ENCODE measurements around the gene AGO3.

AGO3 gene

DNA sequence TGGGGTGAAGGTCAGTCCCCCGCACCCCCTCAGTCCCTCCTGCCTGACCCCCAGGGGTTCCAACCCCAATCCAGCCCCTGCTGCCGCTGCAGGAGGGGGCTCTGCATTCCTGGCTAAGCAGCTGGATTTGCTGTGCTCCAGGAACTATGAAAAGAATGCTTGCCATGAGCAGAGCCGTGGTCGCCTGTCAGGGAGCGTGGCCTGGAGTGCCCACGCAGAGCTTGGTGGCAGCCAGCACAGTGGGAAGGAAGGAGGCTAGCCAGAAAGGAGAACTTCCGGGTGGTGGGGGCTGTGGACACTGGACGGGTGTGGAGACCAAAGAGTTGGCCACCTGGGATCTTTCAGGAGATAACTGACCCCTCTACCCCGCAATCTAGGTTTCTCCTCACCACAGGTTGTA, 188.6 kb downstream of the AGO3 start:
- no peak overlapping the region for H3K27ac ChIP-seq
- TF ChIP-seq, protein P1, sequence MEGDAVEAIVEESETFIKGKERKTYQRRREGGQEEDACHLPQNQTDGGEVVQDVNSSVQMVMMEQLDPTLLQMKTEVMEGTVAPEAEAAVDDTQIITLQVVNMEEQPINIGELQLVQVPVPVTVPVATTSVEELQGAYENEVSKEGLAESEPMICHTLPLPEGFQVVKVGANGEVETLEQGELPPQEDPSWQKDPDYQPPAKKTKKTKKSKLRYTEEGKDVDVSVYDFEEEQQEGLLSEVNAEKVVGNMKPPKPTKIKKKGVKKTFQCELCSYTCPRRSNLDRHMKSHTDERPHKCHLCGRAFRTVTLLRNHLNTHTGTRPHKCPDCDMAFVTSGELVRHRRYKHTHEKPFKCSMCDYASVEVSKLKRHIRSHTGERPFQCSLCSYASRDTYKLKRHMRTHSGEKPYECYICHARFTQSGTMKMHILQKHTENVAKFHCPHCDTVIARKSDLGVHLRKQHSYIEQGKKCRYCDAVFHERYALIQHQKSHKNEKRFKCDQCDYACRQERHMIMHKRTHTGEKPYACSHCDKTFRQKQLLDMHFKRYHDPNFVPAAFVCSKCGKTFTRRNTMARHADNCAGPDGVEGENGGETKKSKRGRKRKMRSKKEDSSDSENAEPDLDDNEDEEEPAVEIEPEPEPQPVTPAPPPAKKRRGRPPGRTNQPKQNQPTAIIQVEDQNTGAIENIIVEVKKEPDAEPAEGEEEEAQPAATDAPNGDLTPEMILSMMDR (conservative IDR thresholded peaks at IDR 0.05): no peak
- no peak for TF ChIP-seq ZFX (IDR thresholded peaks at IDR 0.05)
